ENCODE data around the gene LRRC56. TPM values are rescaled to one million over a fixed set of nuclear protein-coding genes. Genes with fewer than 3 reads are reported as not detected.

Gene LRRC56
- total RNA-seq, 2 experiments from 2014 or later: 0.96 to 0.98 TPM

- DNase-seq (no peak), ATAC-seq (no peak)
- H3K36me3 Mint-ChIP-seq (ENCODE audit: low read depth): peaks cover 34% of the 10 kb centered on the region
- intact Hi-C loops (cut with DNase I, micrococcal nuclease): no loop called here
- H3K4me1 Mint-ChIP-seq: no peaks in the 10 kb centered on the region
- H3K9me3 Mint-ChIP-seq (ENCODE audit: low read depth): no peaks in the 10 kb centered on the region
- ChIA-PET CTCF (no interaction called here), POLR2A (interaction anchor here (0.6 kb wide), 1 partner anchor 173 kb away, joined by 3 read pairs; no protein-coding TSS in a partner anchor)
- no peaks in the 10 kb centered on the region for H3K27me3 Mint-ChIP-seq
- H3K27ac Mint-ChIP-seq: no peak overlapping the region
- H3K4me3 Mint-ChIP-seq: no peak overlapping the region
Measured at GRCh38 chr11:495537-495931, 41.8 kb upstream of the LRRC56 start.

GRCh38 chr11:496834-497564 is 40.3 kb upstream of the LRRC56 start:
- no peak for ATAC-seq
- H3K4me1 Mint-ChIP-seq: no peaks in the 10 kb centered on the region
- peak overlapping the region; percentile 60 for H3K27ac Mint-ChIP-seq
- H3K9me3 Mint-ChIP-seq (ENCODE audit: low read depth): no peaks in the 10 kb centered on the region
- H3K27me3 Mint-ChIP-seq: no peaks in the 10 kb centered on the region
- DNase-seq: no peak
- H3K36me3 Mint-ChIP-seq (ENCODE audit: low read depth): peaks cover 39% of the 10 kb centered on the region
- H3K4me3 Mint-ChIP-seq: no peak overlapping the region
- ChIA-PET CTCF (no interaction called here), POLR2A (no interaction called here)
- intact Hi-C loops (cut with DNase I, micrococcal nuclease): no loop called here

GRCh38 chr11:497565-498296 is 39.6 kb upstream of the LRRC56 start:
- H3K4me1 Mint-ChIP-seq: no peaks in the 10 kb centered on the region
- ChIA-PET CTCF (interaction anchor here (0.8 kb wide), 1 partner anchor 196 kb away, joined by 3 read pairs; no protein-coding TSS in a partner anchor), POLR2A (no interaction called here)
- H3K4me3 Mint-ChIP-seq: no peak overlapping the region
- intact Hi-C loops (cut with DNase I, micrococcal nuclease): no loop called here
- no peaks in the 10 kb centered on the region for H3K27me3 Mint-ChIP-seq
- peak overlapping the region; percentile 31 for H3K27ac Mint-ChIP-seq
- ATAC-seq (no peak), DNase-seq (no peak)
- H3K36me3 Mint-ChIP-seq (ENCODE audit: low read depth): peaks cover 39% of the 10 kb centered on the region
- no peaks in the 10 kb centered on the region for H3K9me3 Mint-ChIP-seq (ENCODE audit: low read depth)

GRCh38 chr11:498297-499181 is 38.8 kb upstream of the LRRC56 start:
- peaks cover 39% of the 10 kb centered on the region for H3K36me3 Mint-ChIP-seq (ENCODE audit: low read depth)
- H3K27me3 Mint-ChIP-seq: no peaks in the 10 kb centered on the region
- no peak for ATAC-seq
- ChIA-PET POLR2A (no interaction called here), CTCF (interaction anchor here (0.7 to 1.0 kb wide), 3 partner anchors 43 to 278 kb away, joined by 3 read pairs; no protein-coding TSS in a partner anchor)
- intact Hi-C loops (cut with DNase I, micrococcal nuclease): no loop called here
- no peak overlapping the region for H3K27ac Mint-ChIP-seq
- H3K4me1 Mint-ChIP-seq: peaks cover 3% of the 10 kb centered on the region
- H3K9me3 Mint-ChIP-seq (ENCODE audit: low read depth): no peaks in the 10 kb centered on the region
- DNase-seq: no peak
- no peak overlapping the region for H3K4me3 Mint-ChIP-seq

- CTCF ChIA-PET: interaction anchor here (0.7 to 1.0 kb wide), 2 partner anchors 43 to 277 kb away, joined by 3 read pairs; no protein-coding TSS in a partner anchor
Measured at GRCh38 chr11:499201-500076, 37.9 kb upstream of the LRRC56 start.

GRCh38 chr11:501001-501682 is 36.2 kb upstream of the LRRC56 start:
- Mint-ChIP-seq H3K36me3 (ENCODE audit: low read depth) (peaks cover 42% of the 10 kb centered on the region), H3K27ac (no peak overlapping the region), H3K4me3 (no peak overlapping the region), H3K4me1 (peaks cover 19% of the 10 kb centered on the region), H3K9me3 (ENCODE audit: low read depth) (no peaks in the 10 kb centered on the region), H3K27me3 (no peaks in the 10 kb centered on the region)
- DNase-seq (no peak), ATAC-seq (no peak)
- CTCF ChIA-PET: no interaction called here
- intact Hi-C loops (cut with DNase I, micrococcal nuclease): no loop called here
- POLR2A ChIA-PET: interaction anchor here (0.6 kb wide), 1 partner anchor 153 kb away, joined by 3 read pairs; no protein-coding TSS in a partner anchor

More at GRCh38 chr11:499201-500076, 37.9 kb upstream of the LRRC56 start:
- ATAC-seq (no peak), DNase-seq (no peak)
- H3K27ac Mint-ChIP-seq: no peak overlapping the region
- peaks cover 40% of the 10 kb centered on the region for H3K36me3 Mint-ChIP-seq (ENCODE audit: low read depth)
- peaks cover 8% of the 10 kb centered on the region for H3K4me1 Mint-ChIP-seq
- POLR2A ChIA-PET: no interaction called here
- H3K4me3 Mint-ChIP-seq: no peak overlapping the region
- no peaks in the 10 kb centered on the region for H3K9me3 Mint-ChIP-seq (ENCODE audit: low read depth)
- no peaks in the 10 kb centered on the region for H3K27me3 Mint-ChIP-seq
- intact Hi-C loops (cut with DNase I, micrococcal nuclease): no loop called here

GRCh38 chr11:501683-502287 is 35.5 kb upstream of the LRRC56 start:
- Mint-ChIP-seq H3K4me1 (peaks cover 19% of the 10 kb centered on the region), H3K27ac (no peak overlapping the region), H3K4me3 (no peak overlapping the region), H3K9me3 (ENCODE audit: low read depth) (no peaks in the 10 kb centered on the region), H3K27me3 (no peaks in the 10 kb centered on the region), H3K36me3 (ENCODE audit: low read depth) (peaks cover 41% of the 10 kb centered on the region)
- CTCF ChIA-PET: no interaction called here
- ATAC-seq (no peak), DNase-seq (no peak)
- intact Hi-C loops (cut with DNase I, micrococcal nuclease): no loop called here
- POLR2A ChIA-PET: interaction anchor here (0.6 kb wide), 2 partner anchors 152 to 253 kb away, joined by 3 read pairs; no protein-coding TSS in a partner anchor

- CTCF ChIA-PET: no interaction called here
- POLR2A ChIA-PET: interaction anchor here (0.6 kb wide), 1 partner anchor 254 kb away, joined by 3 read pairs; no protein-coding TSS in a partner anchor
- peaks cover 19% of the 10 kb centered on the region for H3K4me1 Mint-ChIP-seq
- DNase-seq (no peak), ATAC-seq (no peak)
- peaks cover 34% of the 10 kb centered on the region for H3K36me3 Mint-ChIP-seq (ENCODE audit: low read depth)
- intact Hi-C loops (cut with DNase I, micrococcal nuclease): no loop called here
- no peaks in the 10 kb centered on the region for H3K9me3 Mint-ChIP-seq (ENCODE audit: low read depth)
- no peak overlapping the region for H3K4me3 Mint-ChIP-seq
- H3K27ac Mint-ChIP-seq: peak overlapping the region; percentile 37
- no peaks in the 10 kb centered on the region for H3K27me3 Mint-ChIP-seq
Measured at GRCh38 chr11:502288-503178, 34.8 kb upstream of the LRRC56 start.

- ATAC-seq (no peak), DNase-seq (peak; percentile 61)
- Mint-ChIP-seq H3K27ac (no peak overlapping the region), H3K9me3 (ENCODE audit: low read depth) (no peaks in the 10 kb centered on the region), H3K4me3 (peak overlapping the region; percentile 93), H3K36me3 (ENCODE audit: low read depth) (peaks cover 25% of the 10 kb centered on the region), H3K27me3 (no peaks in the 10 kb centered on the region), H3K4me1 (peaks cover 22% of the 10 kb centered on the region)
- intact Hi-C loops (cut with DNase I, micrococcal nuclease): no loop called here
- ChIA-PET CTCF (interaction anchor here (0.6 kb wide), 1 partner anchor 15 kb away, joined by 3 read pairs; no protein-coding TSS in a partner anchor), POLR2A (no interaction called here)
Measured at GRCh38 chr11:503179-503981, 33.9 kb upstream of the LRRC56 start.

Measured in activated CD4-positive, alpha-beta T cell treated with anti-CD3 and anti-CD28 coated beads for 36 hours (primary cell).